Stimulated activated naive CD4-positive, alpha-beta T cell (primary cell): ENCODE data around the gene CEPT1.
A peak's percentile ranks its signal among the peaks of the same experiment; 100 is the strongest.
"Not testable (repeated sequence)": the region's sequence is repeated elsewhere in the genome, so short reads cannot be mapped to it uniquely, and the experiment has no call there.

Experiments used
- DNase-seq, 6 experiments: peaks; one replicate each; lab custom pipeline; 2025; lab: John Stamatoyannopoulos, UW

The CEPT1 gene

DNA sequence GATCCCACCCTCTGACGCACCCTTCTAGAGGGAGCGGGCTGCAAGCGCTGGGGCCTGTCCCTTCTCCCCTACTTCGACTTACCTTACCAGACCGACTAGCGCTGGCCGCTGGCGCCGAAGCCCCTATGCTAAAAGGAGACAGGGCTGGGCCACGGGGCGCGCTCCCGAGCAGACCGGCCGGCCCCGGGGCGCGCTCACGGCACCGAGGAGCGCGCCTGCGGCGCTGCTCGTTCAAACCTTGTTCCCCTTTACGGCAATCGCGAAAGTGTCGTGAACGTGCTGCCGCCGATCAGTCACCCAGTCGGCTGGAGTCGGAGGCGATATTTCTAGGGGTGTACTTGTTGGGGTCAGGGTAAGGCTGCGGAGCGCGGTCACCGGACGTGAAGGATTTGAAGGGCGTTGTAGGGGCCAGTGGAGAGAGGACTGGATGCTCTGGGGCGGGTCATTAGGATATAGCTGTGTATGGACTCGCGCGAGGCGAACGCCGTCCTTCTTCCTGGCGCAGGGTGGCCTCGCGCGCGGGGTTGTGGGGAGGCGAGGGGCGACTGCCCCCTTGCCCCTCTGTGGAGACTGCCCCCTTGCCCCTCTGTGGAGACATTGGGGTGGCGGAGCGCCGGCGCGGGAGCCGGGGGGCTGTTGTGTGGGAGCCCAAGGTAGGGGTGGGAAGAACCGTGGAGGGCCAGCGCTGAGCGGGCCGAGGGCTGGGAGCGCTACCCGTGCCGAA is at the start of gene CEPT1, which contains the start of gene DRAM2:
CEPT1 (plus strand) TSS at position 268 of the 724 bp plus-strand sequence. CDS start 7,492 bp downstream, outside the sequence.
DRAM2 (minus strand) TSS at position 138 of the 724 bp plus-strand sequence. CDS start 8,539 bp downstream, outside the sequence.
- DNase-seq, result peak; percentile 82 to 89 (median 88)

DNA sequence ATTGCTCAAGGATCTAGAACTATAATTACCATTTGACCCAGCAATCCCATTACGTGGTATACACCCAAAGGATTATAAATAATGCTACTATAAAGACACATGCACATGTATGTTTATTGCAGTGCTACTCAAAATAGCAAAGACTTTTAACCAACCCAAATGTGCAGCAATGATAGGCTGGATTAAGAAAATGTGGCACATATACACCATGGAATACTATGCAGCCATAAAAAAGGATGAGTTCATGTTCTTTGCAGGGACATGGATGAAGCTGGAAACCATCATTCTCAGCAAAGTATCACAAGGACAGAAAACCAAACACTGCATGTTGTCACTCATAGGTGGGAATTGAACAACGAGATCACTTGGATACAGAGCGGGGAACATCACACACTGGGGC is 44.6 kb upstream of the CEPT1 start:
- not testable (repeated sequence) for DNase-seq

DNA sequence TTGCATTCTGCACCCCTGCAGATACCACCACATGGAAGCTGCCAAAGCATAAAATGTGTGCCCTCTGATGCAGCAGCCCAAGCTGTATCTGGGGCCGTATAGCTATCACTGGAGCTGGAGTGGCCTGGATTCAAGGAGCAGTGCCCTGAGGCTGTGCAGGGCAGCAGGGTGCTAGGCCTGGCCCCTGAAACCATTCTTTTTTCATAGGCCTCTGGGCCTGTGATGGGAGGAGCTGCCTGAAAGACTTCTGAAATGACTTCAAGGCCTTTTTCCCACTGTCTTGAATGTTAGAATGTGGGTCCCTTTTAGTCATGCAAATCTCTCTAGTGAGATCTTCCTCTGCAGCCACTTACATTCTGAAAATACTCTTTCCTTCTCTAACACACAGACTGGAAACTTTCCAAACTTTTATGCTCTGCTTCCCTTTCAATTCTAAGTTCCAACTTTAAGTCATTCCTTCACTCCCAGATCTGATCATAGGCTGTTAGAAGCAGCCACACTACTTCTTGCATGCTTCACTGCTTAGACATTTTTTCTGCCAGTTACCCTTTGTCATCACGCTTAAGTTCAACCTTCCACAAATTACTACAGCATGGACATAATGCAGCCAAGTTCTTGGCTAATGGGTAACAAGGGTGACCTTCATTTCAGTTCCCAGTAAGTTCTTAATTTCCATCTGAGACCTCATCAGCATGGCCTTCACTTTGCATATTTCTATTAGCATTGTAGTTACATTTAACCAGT is 42.5 kb upstream of the CEPT1 start:
- DNase-seq, result no peak

DNA sequence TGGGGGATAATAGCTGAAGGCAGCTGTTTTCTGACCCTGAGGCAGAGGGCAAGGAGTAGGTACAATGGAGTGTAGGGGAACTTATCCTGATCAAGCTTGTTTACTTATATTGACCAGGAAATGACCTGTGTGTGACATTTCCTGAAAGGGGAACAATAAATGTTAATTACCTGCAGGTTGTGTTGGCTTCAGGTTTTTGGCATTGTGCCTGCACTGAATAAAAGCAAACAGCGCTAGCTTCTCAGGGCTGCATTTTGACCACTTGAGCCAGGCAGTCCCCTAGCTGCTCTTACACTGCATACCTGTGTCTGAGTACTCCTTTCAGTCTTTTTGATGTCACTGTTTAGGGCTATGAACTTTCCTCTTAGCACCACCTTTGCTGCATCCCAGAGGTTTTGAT is 40.7 kb upstream of the CEPT1 start:
- DNase-seq, result no peak

DNA sequence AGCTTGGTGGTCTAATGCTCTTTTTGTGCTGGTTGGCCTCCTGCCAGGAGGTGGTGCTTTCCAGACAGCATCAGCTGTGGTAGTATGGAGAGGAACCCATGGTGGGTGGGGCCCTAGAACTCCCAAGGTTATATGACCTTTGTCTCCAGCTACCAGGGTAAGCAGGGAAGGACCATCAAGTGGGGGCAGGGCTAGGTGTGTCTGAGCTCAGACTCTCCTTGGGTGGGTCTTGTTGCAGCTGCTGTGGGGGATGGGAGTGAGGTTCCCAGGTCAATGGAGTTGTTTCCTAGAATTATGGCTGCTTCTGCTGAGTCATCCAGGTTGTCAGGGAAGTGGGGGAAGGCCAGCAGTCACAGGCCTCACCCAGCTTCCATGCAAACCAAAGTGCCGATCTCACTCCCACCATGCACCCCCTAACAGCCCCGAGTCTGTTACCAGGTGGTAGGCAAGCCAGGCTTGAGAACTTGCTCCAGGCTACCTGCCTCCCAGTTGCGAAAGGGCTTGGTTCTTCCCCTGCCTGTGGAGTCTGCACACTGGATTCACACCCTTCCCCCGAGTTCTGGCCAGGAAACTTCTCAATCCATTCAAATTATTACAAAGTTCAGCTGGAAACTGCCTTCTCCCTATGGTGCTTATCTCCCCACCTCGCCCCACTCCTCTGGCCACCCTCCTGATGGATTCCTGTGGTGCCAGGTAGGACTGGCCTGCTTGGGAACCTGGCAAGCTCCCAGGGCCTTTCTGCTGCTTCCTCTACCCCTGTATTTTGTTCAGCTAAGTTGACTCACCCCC is 38.0 kb upstream of the CEPT1 start:
- DNase-seq, result no peak

DNA sequence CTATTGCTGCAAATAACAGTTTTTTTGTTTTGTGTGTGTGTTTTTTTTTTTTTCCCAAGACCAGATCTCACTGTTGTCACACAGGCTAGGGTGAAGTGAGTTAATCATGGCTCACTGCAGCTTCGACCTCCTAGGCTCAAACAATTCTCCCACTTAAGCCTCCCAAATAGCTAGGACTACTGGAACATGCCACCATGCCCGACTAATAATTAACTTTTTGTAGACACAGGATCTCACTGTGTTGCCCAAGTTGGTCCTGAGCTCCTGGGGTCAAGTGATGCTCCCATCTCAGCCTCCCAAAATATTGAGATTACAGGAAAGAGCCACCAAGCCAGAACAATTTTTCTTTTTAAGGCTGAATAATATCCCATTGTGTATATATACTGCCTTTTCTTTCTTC is 35.0 kb upstream of the CEPT1 start:
- DNase-seq, result no peak

DNA sequence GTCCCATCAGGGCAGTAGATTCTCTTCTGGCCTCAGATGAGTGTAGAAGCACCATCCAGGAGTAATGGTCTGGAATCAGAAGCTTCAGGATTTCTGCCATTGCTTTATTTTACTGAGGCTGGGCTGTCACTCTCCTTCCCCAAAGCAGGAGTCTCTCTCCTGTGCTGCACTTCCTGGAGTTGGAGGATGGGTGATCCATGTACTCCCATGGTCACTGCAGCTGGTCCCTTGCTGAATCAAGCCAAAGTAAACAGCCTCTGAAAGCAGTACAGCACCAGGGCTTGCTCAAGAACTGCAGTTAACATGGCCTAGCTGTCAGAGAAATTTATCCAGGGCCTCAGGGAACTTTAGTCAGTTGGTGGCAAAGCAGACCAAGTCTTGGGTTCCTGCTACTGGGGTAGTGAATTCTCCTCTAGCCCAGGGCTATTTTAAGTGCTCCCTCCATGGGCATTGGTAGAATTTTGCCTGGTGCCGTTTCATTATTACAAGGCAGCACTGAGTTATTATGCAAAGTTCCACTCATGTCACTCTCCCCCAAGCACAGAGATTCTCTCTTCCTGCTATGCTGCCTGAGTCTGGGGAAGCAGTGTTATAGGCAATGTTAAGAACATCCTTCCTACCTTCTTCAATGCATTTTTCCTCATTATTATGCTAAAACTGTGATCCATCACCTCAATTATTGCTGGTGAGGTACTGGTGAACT is 29.7 kb upstream of the CEPT1 start:
- DNase-seq, result no peak

DNA sequence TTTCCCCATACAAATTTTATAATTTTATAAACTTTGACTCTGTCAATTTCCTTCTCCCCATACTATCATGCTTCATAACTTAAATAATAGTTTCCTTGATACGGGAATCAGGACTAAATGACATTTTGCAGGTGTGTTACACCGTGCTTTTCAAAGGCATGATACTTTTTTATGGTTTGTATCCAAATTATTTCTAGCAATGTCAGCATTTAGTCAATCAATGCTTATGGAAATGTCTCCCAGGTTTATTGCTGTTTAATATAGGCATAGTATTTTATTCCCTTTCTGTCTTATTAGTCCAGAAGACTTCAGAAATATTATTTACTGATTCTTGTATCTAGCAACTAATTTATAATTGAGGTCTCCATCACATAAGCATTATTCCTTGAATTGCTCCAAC is 23.5 kb upstream of the CEPT1 start:
- DNase-seq, result no peak

DNA sequence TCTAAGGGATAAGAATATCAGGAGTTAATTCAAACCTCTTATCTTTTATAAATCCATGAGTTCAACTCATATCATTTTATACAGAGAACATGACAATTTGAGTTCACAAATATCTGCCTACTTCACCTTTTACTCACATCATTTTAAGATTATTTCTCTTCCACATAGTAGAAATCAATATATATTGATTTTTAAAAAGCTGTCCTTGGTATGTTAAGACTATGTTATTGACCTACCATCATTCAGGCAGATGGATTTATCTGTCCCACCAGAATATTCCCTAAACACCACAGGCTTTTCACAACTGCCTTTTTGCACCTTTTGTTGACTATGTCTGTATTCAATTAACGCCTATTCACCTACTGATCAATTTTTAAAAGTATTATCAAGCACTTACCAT is 13.7 kb upstream of the CEPT1 start:
- no peak for DNase-seq

DNA sequence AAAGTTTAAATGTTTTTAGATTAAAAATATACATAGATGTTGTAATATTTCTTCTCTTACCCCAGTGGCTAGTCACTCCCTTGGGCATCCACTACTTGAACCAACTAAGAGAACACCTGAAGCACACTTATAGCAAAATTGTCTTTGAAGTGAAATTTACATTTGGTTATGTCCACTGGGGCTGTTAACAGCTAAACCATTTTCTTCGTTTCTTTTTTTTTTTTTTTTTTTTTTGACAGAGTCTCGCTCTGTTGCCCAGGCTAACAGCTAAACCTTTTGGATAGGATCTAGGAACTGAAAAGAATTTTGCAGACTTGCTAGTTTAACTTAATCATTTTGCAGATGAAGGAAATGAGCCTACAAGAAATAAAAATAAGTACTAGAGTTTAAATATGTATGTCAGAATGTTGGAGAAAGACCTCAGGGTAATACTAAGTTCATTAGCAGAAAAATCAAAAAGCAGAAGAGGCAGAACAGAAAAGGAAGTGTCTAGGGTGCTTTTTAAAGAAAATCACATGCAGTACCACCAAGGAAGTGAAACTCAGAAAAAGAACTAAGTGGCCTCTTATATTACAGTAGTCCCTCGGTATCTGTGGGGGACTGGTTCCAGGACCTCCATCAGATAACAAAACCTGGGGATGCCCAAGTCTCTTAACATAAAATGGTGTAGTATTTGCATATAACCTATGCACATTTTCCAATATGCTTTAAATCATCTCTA is 11.9 kb upstream of the CEPT1 start:
- no peak for DNase-seq

DNA sequence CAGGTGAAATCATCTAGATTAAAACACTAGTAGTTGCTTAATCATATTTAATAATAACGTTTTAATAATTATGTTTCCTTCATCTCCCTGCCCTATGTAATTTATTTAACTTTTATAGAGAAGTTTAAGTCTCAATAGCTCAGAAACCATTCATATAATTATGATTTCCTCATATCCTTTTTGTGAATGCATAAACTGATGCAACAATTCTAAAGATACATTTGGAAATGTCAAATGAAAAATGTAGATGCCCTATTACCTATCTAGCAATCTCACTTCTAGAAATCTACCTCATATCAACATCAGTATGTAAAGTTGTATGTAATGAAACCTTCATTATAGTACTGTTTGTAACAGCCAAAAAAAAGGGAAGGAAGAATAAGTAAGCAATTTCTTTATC is 10.6 kb upstream of the CEPT1 start:
- DNase-seq, result no peak

DNA sequence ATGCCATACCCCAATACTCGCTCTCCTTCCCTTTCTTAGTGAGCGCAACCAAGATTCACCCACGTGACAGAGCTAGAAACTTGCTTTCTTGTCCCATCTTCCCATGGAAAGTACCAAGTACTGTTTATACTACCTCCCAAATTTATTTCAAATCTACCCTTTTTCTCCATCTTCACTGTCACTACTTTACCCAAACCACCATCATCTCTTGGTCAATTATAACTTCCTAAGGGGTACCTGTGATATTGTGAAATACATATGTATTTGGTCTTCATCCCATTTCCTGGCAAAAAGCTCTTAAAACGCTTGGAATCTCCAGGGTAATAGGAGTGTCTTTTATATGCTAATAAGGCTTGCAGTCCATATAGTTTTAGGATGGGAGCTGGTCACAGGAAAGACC is 8.3 kb upstream of the CEPT1 start:
- DNase-seq, result no peak

DNA sequence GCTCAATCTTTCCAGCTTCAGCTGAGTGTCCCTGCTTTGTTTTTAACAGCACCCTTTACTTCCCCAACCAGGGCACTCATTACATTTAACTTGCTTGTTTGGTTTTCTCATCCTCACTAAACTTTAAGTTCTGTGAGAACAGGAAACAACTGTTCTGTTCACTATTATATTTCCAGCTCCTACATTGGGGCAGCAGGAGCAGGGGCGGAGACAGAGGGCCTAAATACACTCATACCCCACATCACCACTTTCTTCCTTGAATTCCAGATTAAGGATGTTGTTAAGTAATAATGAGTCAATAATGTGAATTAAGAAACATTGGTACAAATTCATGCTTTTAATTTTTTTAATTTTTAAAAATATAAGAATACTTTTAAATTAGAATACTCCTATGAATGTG is 6.2 kb upstream of the CEPT1 start:
- no peak for DNase-seq

DNA sequence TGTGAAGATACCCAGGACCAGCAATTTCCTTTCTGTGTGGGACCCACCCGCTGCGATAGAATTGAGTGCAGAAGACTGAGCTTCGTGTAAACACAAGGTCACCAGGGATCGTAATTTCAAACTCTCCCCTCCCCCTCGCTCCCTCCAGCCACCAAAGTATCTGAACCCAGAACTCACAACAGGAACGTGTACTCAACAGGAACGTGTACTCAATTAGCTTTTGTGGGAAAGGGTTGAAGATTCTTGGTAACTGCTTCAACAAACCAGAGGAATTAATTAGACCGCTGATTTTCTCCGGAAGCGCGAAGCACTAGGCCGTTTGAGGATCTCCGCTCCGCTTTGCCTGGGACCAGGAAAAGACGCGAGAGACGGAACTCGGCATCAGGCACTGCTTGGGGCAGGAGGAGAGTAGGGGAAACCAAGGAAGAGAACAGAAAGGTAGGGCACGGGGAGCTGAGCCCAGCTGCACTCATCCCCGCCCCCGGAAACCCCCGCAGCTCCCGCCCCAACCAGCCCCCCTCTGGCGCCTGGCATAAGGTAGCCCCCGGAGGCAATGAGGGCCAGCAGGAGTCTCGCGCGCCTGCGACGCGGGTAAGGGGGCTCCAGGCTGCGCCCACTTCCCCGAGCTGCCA is 583 bp upstream of the CEPT1 start:
- DNase-seq, result peak in 4 of 6 experiments; percentile 35 to 68 (median 58)

DNA sequence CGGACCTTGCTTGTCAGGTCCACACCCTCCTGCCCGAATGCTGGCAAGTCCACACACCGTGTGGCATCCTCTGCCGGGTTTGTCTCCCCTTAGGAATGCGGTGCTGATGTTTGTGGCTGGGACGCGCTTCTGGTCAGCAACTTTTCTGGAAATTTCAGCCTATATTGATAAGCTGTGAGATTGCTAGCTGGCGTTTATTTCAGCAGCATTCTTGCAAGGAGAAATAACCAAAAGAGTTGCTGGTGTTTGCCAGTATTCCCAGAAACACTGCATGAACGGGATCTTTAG is 601 bp downstream of the CEPT1 start:
- DNase-seq, result no peak

DNA sequence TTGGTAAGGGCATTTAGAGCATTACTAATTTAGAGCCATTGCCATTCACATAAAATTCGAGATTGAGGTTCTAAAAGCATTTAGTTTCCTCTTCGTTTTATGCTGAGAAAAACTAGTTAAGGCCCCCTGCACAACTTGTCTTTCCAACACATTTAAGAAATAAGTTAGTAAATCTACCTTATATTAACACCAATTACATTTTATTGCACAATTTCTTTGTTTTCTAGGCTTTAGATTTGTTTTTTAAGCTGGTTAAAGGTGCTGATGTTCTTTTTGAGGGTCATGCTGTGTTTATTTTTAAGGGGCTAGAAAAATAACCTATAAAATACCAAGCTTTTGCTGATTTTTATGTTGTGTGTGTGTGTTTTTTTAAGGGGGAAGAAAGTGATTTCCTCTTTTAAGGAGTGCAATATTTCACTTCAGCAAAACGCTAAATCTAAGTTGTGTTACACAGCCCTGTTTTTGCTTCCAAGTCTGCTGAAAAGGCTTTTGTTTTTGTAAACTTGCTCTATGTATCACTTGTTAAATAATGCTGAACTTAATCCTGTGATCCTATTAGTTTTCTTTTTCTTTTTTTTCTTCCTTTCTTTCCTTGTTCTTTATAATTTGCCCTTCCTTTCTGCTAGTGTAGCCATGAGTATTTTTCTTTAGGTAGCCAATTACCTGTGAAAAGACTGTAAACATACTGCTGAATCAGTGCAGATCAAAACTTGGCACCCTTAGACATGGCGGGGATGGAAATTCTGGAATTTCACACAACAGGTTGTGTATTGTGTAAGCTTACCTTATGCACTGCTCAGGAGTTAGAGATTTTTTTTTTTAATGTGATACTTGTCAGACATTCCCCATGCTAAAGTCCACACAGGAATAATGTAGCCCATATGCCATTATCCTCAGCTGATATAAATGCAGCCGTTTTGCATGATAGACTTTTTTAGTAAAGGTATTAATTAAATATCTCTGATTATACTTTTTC is 1.5 kb downstream of the CEPT1 start:
- no peak for DNase-seq

DNA sequence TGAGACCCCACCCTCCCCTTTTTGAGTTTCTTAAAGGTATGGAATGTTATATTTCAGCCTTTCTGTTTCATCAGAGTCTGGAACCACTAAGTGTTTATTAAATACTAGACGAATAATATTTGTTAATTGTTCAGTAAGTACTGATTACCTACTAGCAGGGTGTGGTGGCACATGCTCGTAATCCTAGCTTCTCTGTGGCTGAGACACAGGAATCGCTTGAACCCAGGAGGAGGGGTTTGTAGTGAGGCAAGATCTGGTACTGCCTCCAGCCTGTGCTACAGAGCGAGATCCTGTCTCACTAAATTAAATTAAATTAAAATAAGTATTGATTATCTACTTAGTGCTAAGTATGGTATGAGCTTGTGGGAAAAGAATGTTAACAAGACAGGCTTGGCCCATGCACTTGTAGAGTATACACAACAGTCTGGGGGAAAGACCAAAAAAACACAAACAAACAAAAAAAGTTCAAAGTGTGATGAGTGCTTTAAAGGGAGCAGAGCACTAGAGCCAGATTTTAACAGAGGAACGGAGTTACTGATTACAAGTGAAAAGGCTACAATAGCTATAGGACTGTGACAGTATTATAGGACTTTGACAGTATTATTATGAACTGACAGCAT is 2.4 kb downstream of the CEPT1 start:
- no peak for DNase-seq

DNA sequence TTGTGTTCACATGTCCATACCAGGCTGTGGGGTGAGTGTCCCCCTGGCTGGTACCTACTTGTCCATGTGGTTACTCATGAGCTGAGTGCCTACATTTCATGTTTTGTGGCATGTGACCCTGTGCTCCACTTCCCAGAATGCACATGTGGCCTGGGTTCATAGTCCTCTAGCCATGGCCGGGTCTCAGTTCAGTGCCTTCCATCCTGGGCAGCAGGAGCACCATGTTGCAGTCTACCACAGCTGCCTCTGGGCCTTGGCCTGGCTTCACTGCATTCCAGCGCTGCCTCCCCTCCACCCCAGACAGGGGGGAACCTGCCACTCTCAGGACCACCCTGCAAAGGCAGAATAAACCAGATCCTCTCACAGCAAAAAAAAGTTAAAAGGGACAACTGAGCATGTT is 5.5 kb downstream of the CEPT1 start:
- DNase-seq, result no peak
